Glomerular visceral epithelial cell (primary cell): Measurements from ENCODE around the gene CENPVL2.
A peak's percentile ranks its signal among the peaks of the same experiment; 100 is the strongest.
"Not testable (repeated sequence)": the region's sequence is repeated elsewhere in the genome, so short reads cannot be mapped to it uniquely, and the experiment has no call there.

ENCODE experiments used
- DNase-seq: peaks from one replicate; pipeline ENCODE4 v3.0.0-alpha.2; 2016; ENCODE audit errors: extremely low spot score

Gene CENPVL2

DNA sequence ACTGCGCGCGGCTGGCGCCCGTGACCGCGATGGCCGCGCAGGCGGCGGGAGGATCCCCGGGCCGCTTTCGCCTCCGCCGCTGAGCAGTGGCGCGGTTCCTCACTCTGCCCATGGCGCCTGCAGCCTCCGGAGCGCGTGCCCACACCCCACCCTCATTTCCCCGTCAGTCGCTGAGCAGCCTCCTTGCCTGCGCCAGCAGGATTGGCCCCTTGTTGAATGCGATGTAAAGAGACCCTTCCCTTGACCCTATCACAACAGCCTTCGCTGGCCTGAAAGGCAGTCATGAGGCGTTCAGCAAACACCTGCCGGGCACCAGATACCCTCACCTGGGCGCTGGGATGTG is at the start of gene CENPVL2:
CENPVL2 (minus strand) TSS at position 112 of the 343 bp plus-strand sequence; CDS start at position 112, 0 bp downstream.
- DNase-seq = not testable (repeated sequence)

DNA sequence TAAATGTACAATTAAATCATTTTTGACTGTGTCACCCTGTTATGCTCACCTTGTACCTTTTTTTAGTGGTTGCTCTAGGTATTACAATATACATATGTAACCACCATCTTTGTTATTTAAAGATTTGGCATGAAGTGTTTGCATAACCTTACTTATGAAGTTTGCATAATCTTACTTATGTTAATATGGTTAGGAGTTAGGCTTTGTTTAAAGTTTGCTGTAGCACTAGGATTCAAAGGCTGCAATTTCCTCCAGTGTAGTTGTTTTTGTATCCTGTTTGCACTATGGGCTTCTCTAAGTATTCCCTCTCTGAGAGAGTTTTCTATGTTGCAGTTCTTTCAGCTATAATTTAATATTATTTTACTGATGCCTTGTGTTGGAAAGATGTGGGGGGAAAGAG is 45.6 kb upstream of the CENPVL2 start:
- DNase-seq = no peak

DNA sequence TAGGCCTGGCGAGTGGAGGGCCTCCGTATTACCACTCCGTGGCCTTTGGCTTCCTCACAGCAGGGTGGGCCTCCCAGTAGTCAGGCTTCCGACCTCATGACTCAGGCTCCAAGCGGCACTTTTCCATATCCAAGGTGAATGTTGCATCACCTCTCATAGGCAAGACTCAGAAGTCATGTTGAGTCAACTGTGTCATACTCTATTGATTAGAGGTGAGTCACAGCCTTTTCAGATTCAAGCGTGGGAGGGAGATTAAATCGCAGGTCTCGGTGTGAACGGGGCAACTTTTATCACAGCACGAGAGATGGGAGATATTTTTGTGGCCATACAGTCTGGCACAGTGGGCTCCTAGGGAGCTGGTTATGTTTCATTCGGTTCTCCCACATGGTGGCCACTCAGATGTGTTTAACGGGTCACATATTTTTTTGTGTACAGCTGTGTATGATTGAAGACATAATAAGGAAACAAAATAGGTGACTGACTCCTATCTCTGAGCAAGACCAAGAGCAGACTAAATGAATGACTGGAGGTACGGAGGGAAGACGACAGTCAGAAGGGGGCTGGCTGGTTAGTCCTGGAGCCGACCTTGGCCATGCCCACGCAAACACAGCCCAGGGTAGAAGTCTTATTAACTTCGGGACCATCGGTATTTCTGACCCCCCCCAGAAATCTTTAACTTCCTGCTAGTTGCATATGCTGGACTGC is 30.5 kb upstream of the CENPVL2 start:
- DNase-seq = not testable (repeated sequence)

DNA sequence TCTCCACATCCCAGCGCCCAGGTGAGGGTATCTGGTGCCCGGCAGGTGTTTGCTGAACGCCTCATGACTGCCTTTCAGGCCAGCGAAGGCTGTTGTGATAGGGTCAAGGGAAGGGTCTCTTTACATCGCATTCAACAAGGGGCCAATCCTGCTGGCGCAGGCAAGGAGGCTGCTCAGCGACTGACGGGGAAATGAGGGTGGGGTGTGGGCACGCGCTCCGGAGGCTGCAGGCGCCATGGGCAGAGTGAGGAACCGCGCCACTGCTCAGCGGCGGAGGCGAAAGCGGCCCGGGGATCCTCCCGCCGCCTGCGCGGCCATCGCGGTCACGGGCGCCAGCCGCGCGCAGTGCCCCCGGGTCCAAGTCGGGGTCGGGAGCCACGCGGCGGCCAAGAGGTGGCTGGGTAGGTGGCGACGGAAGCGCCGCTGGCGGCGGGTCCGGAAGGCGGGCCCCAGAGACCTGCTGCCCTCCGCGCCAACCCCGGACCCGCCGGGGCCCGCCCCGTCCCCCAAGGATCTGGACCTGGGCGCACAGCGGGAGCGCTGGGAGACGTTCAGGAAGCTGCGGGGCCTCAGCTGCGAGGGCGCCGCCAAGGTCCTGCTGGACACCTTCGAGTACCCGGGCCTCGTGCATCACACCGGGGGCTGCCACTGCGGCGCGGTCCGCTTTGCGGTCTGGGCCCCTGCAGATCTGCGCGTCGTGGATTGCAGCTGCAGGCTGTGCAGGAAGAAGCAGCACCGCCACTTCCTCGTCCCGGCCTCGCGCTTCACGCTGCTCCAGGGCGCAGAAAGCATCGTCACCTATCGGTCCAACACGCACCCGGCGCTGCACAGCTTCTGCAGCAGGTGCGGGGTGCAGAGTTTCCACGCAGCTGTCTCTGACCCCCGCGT is 27.9 kb upstream of the CENPVL2 start, which contains the start of gene CENPVL1:
CENPVL1 (plus strand) TSS at position 236 of the 888 bp plus-strand sequence; CDS start at position 236, 0 bp downstream.
- not testable (repeated sequence) for DNase-seq

DNA sequence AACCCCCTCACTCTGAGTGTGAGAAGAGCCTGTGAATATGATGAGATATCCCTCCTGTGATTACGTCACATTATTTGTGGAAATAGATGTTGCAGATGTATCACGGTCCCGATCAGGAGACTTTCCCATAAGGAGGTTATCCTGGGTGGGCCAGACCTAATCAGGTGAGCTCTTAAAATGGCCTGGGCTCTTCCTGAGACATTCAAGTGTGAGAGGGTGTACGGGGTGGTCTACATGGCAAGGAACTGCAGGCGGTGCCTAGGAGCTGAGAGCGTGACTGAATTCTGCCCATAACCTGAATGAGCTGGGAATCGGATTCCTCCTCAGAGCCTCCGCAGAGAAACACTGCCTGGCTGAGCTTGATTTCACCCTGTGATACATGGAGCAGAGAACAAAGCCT is 14.8 kb upstream of the CENPVL2 start:
- DNase-seq = no peak

DNA sequence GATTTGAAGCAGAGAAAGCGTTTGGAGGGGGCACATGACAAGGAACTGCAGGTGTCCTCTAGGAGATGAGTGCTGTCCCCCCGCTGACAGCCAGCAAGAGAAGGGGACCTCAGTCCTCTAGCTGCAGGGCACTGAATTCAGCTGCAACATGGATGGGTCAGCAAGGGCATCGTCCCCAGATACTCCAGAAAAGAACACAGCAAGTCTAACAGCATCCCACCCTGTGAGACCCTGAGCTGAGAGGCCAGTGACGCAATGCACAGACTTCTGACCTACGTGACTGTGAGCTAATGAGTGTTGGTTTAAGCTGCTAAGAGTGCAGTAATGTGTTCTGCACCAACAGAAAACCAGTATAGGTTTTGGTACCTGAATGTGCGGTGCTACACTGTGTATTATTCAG is 11.6 kb upstream of the CENPVL2 start:
- no peak for DNase-seq

DNA sequence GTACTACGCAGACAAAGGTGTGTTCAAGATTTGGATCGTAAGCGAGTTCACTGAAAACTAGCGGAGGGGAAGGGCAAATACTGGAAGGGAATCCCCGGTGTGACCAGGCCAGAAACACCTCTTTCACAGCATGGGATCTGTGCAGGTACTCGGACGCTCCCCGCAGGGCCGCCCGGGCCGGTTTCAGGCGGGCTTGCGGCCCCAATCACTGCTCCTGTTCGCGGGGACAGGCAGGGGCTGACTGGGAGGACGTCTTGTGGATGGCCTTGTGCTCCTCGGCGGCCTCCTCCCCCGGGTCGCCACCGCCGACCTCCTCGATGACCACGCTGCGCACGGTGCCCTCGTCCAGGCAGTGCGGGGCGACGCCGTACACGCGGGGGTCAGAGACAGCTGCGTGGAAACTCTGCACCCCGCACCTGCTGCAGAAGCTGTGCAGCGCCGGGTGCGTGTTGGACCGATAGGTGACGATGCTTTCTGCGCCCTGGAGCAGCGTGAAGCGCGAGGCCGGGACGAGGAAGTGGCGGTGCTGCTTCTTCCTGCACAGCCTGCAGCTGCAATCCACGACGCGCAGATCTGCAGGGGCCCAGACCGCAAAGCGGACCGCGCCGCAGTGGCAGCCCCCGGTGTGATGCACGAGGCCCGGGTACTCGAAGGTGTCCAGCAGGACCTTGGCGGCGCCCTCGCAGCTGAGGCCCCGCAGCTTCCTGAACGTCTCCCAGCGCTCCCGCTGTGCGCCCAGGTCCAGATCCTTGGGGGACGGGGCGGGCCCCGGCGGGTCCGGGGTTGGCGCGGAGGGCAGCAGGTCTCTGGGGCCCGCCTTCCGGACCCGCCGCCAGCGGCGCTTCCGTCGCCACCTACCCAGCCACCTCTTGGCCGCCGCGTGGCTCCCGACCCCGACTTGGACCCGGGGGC is 567 bp downstream of the CENPVL2 start:
- DNase-seq = not testable (repeated sequence)

DNA sequence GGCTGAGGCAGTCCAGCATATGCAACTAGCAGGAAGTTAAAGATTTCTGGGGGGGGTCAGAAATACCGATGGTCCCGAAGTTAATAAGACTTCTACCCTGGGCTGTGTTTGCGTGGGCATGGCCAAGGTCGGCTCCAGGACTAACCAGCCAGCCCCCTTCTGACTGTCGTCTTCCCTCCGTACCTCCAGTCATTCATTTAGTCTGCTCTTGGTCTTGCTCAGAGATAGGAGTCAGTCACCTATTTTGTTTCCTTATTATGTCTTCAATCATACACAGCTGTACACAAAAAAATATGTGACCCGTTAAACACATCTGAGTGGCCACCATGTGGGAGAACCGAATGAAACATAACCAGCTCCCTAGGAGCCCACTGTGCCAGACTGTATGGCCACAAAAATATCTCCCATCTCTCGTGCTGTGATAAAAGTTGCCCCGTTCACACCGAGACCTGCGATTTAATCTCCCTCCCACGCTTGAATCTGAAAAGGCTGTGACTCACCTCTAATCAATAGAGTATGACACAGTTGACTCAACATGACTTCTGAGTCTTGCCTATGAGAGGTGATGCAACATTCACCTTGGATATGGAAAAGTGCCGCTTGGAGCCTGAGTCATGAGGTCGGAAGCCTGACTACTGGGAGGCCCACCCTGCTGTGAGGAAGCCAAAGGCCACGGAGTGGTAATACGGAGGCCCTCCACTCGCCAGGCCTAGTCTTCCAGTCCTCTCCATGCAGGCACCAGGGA is 2.8 kb downstream of the CENPVL2 start:
- not testable (repeated sequence) for DNase-seq

DNA sequence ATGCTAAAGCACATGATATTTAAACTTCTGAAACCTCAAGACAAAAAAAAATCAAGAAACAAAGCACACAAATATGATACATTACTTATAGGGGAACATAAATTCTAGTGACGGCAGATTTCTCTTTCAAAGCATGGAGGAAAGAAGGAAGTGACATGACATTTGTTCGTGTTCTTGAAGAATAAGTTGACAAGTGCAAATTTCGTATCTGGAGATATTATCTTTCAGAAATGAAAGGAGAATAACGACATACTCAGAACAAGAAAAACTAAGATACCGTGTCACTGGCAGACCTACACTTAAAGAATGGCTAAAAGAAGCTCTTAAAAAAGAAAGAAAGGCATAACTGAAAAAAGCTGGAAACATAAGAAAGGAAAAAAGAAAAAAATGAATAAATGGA is 16.6 kb downstream of the CENPVL2 start:
- no peak for DNase-seq

DNA sequence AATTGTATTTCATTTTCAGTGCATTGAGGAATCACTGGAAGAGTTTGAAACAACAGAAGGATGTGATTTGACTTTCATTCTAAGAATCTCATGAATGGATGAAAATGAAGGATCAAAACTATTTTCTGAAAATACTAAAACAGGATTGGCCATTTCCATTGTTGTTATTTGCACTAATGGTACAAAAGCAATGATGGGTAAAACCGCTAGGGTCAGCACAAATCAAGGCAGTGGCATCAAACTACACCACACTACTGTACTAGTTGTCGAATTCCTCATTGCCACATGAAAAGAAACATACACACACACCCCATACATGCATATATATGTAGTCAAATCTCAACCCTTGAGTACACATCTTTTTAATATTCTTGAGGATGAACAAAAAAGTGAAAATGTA is 39.3 kb downstream of the CENPVL2 start:
- DNase-seq = no peak

DNA sequence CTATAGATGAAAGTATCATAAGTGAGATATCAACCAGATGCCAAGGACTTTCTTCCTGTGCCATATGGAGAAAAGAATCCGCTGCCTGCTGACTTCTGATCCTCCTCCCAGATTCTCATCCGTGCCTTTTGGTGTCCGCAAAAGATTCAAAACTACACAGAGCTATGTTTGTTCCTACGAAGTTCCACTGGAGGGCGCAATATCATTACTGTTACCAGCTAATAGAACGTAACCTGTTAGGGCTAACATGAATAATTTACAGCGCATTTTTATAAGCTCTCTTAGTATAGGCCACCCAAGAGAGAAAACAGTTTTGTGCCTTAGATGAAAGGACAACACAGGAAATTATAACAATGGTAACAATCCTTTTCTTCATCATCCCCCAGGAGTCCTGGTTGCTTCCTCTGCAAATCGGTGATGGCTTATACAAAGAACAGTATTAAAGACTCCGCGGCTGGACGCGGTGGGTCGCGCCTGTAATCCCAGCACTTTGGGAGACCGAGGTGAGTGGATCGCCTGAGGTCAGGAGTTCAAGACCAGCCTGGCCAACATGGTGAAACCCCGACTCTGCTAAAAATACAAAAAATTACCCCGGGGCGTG is 41.1 kb downstream of the CENPVL2 start:
- DNase-seq = peak; percentile 42

DNA sequence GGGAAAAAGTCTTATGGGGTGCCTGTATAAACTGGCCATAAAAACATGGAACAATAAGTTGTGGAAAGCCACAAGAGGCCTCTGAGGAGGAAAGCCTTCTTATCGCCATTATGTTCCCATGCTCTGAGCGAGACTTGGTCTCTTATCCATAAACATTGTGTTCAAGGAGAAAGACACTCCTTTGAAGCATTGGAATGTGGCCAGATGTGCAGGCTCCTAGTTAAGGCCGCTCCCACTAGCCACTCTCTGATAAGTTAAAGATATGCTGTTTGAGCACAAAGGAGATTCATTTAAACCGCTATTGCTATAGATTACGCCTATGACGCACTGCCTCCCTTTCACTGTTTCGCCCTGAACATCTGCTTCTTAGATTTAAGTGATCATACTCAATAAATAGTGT is 46.1 kb downstream of the CENPVL2 start:
- DNase-seq = not testable (repeated sequence)
